Measurements from ENCODE around the gene NPIPB2. TPM values are rescaled to one million over a fixed set of nuclear protein-coding genes. Genes with fewer than 3 reads are reported as not detected.
"Not testable (repeated sequence)": the region's sequence is repeated elsewhere in the genome, so short reads cannot be mapped to it uniquely, and the experiment has no call there.

NPIPB2 gene
- 10 to 100 TPM in 1 of 2 donors, under 1 TPM in 1; 0.64 to 11.2 TPM for total RNA-seq

DNA sequence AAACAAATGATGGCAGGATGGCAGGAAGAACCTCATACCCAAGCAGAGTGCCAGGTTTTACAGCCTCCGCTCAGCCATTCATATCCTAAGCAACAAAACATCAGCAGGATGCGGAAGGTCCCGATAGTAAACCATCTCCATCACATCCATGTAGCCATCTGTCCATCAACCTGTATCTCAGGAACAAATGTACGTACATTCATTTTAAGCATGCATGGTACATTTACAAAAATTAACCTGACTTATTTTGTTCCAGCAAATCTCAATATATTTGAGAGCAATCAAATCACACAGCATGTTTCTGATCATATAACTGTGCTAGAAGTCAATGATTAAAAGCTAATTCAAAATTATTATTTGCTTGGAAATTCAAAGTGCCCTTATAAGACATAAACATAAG is at the start of gene NPIPB2:
Gene NPIPB2, minus strand, starts transcription at position 101 of the 400 bp plus-strand sequence. Its CDS starts 0 bp downstream, at position 101.
- intact Hi-C loops (cut with DNase I); DNase-seq (ENCODE audit: low spot score); H3K9me3 ChIP-seq; H3K27me3 ChIP-seq (replicated peaks; ENCODE audit: insufficient read depth); H3K4me3 ChIP-seq; H3K27ac ChIP-seq; H3K36me3 ChIP-seq; H3K4me1 ChIP-seq (replicated peaks): not testable (repeated sequence)
- WGBS: 100% methylated on average over 4 of the region's 4 CpGs

DNA sequence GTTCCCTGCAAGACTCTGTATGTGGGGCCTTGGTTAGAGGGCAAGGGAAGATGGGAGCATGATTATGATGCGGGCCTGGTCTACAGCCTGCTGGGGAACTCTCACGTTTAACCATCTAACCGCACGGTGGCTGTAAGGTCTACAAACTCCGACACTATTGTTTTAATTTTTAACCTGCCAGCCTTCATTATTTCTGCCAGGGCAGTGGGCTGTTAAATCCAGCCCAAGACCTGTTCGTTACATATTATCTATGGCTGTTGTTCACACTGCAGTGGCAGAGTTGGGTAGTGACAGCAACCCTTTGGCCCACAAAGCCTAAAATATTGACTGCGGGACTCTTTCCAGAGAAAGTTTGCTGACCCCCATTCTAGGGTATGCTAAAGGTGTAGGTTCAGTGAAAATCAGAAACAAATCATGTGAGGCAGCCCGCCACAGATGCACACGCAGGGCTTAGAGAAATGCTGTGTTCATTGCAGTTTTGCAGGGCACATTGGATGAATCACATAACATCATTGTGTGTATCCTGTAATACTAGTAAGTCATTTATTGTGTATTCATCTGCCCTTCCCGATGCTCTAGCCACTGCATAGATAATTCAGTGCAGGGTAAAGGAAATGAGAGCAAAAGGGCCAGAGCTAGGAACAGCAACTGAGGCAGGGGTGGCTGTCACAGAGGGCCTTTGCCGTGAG is 49.0 kb upstream of the NPIPB2 start:
- WGBS: 94% methylated on average over 11 of the region's 11 CpGs

DNA sequence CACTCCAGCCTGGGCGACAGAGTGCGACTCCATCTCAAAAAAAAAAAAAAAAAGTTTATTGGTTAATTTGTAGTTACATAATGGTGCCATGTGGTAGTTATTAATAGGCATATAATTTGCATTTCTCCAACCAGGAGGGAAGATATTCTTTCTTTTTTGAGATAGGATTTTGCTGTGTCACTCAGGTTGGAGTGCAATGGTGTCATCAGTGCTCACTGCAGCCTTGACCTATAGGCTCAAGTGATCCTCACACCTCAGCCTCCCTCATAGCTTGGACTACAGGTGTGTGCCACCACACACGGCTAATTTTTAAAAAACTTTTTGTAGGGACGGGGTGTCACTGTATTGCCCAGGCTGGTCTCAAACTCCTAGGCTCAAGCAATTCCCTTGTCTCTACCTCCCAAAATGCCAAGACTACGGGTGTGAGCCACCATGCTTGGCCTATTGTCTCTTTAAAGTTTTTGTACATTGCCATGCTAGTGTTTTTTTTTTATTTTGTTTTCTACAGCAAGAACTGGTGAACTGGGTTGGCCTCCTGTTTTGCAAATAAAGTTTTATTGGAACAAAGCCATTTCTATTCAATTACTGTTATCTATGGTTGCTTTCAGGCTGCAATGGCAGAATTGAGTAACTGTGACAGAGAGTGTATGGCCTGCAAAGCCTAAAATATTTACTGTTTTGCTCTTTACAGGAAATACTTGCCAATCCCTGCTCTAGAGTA is 46.6 kb upstream of the NPIPB2 start:
- WGBS: 79% methylated on average over 5 of the region's 5 CpGs
- no peak for DNase-seq (ENCODE audit: low spot score)
- no peak overlapping the region for H3K4me3 ChIP-seq
- H3K27ac ChIP-seq: no peak overlapping the region
- H3K4me1 ChIP-seq (replicated peaks): no peaks in the 10 kb centered on the region
- no peak for TF ChIP-seq POLR2AphosphoS5 (IDR thresholded peaks at IDR 0.05)
- TF ChIP-seq, protein P1, sequence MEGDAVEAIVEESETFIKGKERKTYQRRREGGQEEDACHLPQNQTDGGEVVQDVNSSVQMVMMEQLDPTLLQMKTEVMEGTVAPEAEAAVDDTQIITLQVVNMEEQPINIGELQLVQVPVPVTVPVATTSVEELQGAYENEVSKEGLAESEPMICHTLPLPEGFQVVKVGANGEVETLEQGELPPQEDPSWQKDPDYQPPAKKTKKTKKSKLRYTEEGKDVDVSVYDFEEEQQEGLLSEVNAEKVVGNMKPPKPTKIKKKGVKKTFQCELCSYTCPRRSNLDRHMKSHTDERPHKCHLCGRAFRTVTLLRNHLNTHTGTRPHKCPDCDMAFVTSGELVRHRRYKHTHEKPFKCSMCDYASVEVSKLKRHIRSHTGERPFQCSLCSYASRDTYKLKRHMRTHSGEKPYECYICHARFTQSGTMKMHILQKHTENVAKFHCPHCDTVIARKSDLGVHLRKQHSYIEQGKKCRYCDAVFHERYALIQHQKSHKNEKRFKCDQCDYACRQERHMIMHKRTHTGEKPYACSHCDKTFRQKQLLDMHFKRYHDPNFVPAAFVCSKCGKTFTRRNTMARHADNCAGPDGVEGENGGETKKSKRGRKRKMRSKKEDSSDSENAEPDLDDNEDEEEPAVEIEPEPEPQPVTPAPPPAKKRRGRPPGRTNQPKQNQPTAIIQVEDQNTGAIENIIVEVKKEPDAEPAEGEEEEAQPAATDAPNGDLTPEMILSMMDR (IDR thresholded peaks at IDR 0.05): no peak
- TF ChIP-seq POLR2A (IDR thresholded peaks at IDR 0.05): no peak
- no peaks in the 10 kb centered on the region for H3K36me3 ChIP-seq
- no peaks in the 10 kb centered on the region for H3K27me3 ChIP-seq (replicated peaks; ENCODE audit: insufficient read depth)
- H3K9me3 ChIP-seq: no peaks in the 10 kb centered on the region
- intact Hi-C loops (cut with DNase I): no loop called here

More for the DNA sequence above, 49.0 kb upstream of the NPIPB2 start:
- Histone ChIP-seq H3K36me3 (no peaks in the 10 kb centered on the region), H3K4me3 (no peak overlapping the region), H3K27ac (no peak overlapping the region), H3K4me1 (replicated peaks) (no peaks in the 10 kb centered on the region), H3K27me3 (replicated peaks; ENCODE audit: insufficient read depth) (no peaks in the 10 kb centered on the region), H3K9me3 (no peaks in the 10 kb centered on the region)
- DNase-seq (ENCODE audit: low spot score): no peak
- no peak for TF ChIP-seq POLR2A (IDR thresholded peaks at IDR 0.05)
- no peak for TF ChIP-seq POLR2AphosphoS5 (IDR thresholded peaks at IDR 0.05)
- TF ChIP-seq, protein P1 (IDR thresholded peaks at IDR 0.05): no peak
- intact Hi-C loops (cut with DNase I): no loop called here

DNA sequence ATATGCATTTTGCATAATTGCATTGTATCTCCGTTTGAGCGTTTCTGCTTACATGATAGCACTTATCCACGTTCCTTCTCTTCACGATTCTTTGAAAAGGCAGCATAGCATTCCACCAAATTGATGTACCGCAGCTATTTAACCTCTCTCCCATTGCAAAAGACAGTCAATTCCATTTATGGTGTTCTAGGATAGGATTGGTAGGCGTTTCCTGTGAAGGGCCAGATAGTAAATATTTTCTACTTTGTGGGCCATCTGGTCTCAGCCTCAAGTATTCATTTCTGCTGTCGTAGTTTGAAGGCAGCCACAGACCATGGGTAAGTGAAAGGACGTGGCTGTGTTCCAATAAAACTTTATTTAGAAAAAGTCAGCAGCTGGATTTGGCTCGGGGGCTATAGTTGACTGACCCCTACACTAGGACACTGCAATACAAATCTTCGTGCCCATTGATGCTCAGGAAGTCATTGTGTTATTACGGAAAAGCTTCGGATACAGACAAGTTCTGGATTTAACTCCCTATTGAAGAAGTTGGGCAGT is 44.7 kb upstream of the NPIPB2 start:
- no peaks in the 10 kb centered on the region for H3K36me3 ChIP-seq
- H3K4me1 ChIP-seq (replicated peaks): no peaks in the 10 kb centered on the region
- WGBS: 91% methylated on average over 12 of the region's 12 CpGs
- DNase-seq (ENCODE audit: low spot score): no peak
- H3K27me3 ChIP-seq (replicated peaks; ENCODE audit: insufficient read depth): no peaks in the 10 kb centered on the region
- no peak overlapping the region for H3K4me3 ChIP-seq
- intact Hi-C loops (cut with DNase I): no loop called here
- H3K9me3 ChIP-seq: no peaks in the 10 kb centered on the region
- no peak overlapping the region for H3K27ac ChIP-seq
- TF ChIP-seq, protein P1 (IDR thresholded peaks at IDR 0.05): no peak
- no peak for TF ChIP-seq POLR2AphosphoS5 (IDR thresholded peaks at IDR 0.05)
- TF ChIP-seq POLR2A (IDR thresholded peaks at IDR 0.05): no peak

DNA sequence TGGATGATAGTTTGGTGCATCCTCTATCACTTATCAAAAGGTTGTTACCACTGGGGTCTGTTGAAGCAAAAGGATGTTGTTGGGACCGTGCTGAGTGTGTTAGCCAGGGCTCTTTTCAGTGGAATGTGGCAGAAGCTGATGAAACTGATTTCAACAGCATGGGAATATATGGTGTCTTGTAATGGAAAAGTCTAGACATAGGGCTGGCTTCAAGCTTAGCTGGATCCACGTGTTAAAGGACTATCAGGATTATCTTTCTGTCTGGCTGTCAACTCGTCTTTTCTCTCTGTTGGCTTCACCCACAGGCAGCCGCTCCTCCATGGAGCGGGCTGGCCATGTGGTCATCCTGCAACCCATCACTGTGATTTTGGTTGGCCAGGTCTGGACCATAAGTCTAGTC is 43.4 kb upstream of the NPIPB2 start:
- TF ChIP-seq POLR2AphosphoS5 (IDR thresholded peaks at IDR 0.05): no peak
- TF ChIP-seq, protein P1 (IDR thresholded peaks at IDR 0.05): no peak
- no peak for TF ChIP-seq POLR2A (IDR thresholded peaks at IDR 0.05)

More for the DNA sequence above, 43.4 kb upstream of the NPIPB2 start:
- H3K27me3 ChIP-seq (replicated peaks; ENCODE audit: insufficient read depth): no peaks in the 10 kb centered on the region
- no peak for DNase-seq (ENCODE audit: low spot score)
- no peak overlapping the region for H3K4me3 ChIP-seq
- WGBS: 59% methylated on average over 5 of the region's 5 CpGs
- H3K4me1 ChIP-seq (replicated peaks): no peaks in the 10 kb centered on the region
- no peaks in the 10 kb centered on the region for H3K36me3 ChIP-seq
- intact Hi-C loops (cut with DNase I): no loop called here
- H3K27ac ChIP-seq: no peak overlapping the region
- H3K9me3 ChIP-seq: no peaks in the 10 kb centered on the region
